Activated CD4-positive, alpha-beta memory T cell treated with anti-CD3 and anti-CD28 coated beads for 36 hours (primary cell): ENCODE data around the gene AEBP1. TPM values are rescaled to one million over a fixed set of nuclear protein-coding genes. Genes with fewer than 3 reads are reported as not detected.

Source experiments
- CTCF ChIA-PET: fragments of 350-600 bp; sonication (Branson Sonifier 250); formaldehyde crosslinking; loops from one replicate; lab custom pipeline; 2021; ENCODE audit warnings: antibody characterized with exemption, inconsistent platforms; lab: Charles Lee
- POLR2A ChIA-PET: fragments of 350-600 bp; sonication (Branson Sonifier 250); formaldehyde crosslinking; loops from one replicate; lab custom pipeline; 2021; ENCODE audit warnings: antibody characterized with exemption; lab: Charles Lee
- DNase-seq: peaks from one replicate; pipeline ENCODE4 v3.0.0-alpha.2; 2020
- H3K27ac Mint-ChIP-seq: one replicate; pipeline ENCODE4 v1.8.0; 2021; ENCODE audit warnings: mixed read lengths
- H3K27me3 Mint-ChIP-seq: one replicate; pipeline ENCODE4 v1.8.0; 2021; ENCODE audit warnings: mixed read lengths
- H3K36me3 Mint-ChIP-seq: one replicate; pipeline ENCODE4 v1.8.0; 2021; ENCODE audit warnings: mixed read lengths
- H3K4me1 Mint-ChIP-seq: one replicate; pipeline ENCODE4 v1.8.0; 2021; ENCODE audit warnings: low read depth, mixed read lengths
- H3K4me3 Mint-ChIP-seq: one replicate; pipeline ENCODE4 v1.8.0; 2021; ENCODE audit warnings: mild to moderate bottlenecking, mixed read lengths
- H3K9me3 Mint-ChIP-seq: one replicate; pipeline ENCODE4 v1.8.0; 2021; ENCODE audit warnings: mixed read lengths
- intact Hi-C: fragments of 100-400 bp; cut with micrococcal nuclease; formaldehyde crosslinking; loops from one replicate; pipeline ENCODE4 v1.15.1; 2023
- total RNA-seq, 2 experiments: library from RNA; stranded (reverse); gene quantifications; one replicate each; pipeline ENCODE4 v1.2.3, GENCODE V29; 2021

Gene AEBP1
- total RNA-seq, 2 experiments from 2014 or later: 5.5 to 6.6 TPM

DNA sequence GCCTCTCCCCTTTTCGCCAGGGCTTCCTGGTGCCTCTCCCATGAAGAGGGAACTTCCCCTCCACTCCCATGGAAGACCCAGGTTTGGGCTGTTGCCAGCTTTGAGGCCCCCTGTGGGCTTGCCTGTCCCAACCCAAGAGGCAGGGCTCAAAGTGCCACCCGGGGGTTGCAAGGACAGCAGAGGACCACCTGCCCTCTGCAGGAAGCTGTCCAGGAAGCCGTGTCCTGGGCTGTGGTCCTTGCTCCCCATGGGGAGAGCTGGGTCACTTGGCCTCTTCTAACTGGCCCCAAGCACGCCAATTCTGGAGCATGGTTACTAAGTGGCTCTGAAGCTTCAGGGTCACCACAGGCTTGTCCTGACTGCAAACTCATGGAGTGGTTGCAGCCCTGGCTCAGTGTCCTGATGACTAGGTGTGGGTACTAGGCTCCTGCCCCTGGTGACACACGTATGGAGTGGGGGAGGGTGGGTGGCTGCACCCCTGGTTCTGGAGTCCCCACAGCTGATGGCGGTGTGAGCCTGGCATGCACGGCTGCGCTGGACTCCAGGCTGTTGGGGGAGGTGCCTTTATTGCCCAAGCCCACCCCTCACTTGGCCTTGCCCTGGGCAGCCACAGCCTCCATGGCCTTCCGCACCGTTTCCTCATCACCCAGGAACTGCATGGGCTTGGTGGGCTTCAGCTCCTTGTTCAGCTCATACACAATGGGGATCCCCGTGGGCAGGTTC lies 41.8 kb upstream of the AEBP1 start:
- H3K27ac Mint-ChIP-seq: no peak overlapping the region
- ChIA-PET POLR2A (interaction anchor here (1.3 kb wide), 1 partner anchor 18 kb away, joined by 3 read pairs; the partner anchor contains the start of gene DBNL), CTCF (interaction anchor here (0.6 kb wide), 1 partner anchor 17 kb away, joined by 4 read pairs; no protein-coding TSS in a partner anchor)
- H3K4me3 Mint-ChIP-seq: no peak overlapping the region
- peaks cover 26% of the 10 kb centered on the region for H3K36me3 Mint-ChIP-seq
- DNase-seq: no peak
- H3K4me1 Mint-ChIP-seq: peaks cover 28% of the 10 kb centered on the region
- no peaks in the 10 kb centered on the region for H3K9me3 Mint-ChIP-seq
- no peaks in the 10 kb centered on the region for H3K27me3 Mint-ChIP-seq
- intact Hi-C loops: no loop called here

DNA sequence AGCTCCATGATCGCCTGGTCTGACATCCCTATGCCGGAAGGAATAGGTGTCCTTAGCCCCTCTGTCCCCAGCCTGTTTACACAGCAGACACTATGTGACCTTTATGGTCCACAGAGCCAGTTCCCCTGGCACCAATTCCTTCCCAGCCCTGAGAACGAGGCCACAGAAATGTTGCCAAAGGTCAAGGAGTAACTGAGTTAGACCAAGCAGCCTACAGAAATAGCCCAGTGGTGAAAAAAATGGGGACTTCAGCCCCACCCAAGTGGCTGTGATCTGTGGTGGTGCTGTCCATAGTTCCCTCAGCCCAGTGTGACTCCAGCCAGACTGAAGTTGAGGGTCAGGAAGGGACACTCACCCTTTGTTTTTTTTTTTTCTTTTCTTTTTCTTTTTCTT lies 41.2 kb upstream of the AEBP1 start:
- Mint-ChIP-seq H3K4me1 (peaks cover 30% of the 10 kb centered on the region), H3K27me3 (no peaks in the 10 kb centered on the region), H3K36me3 (peaks cover 20% of the 10 kb centered on the region), H3K4me3 (no peak overlapping the region), H3K27ac (no peak overlapping the region), H3K9me3 (no peaks in the 10 kb centered on the region)
- CTCF ChIA-PET: interaction anchor here (0.6 kb wide), 1 partner anchor 18 kb away, joined by 4 read pairs; no protein-coding TSS in a partner anchor
- POLR2A ChIA-PET: interaction anchor here (1.3 kb wide), 1 partner anchor 19 kb away, joined by 3 read pairs; the partner anchor contains the start of gene DBNL
- intact Hi-C loops: no loop called here
- no peak for DNase-seq

DNA sequence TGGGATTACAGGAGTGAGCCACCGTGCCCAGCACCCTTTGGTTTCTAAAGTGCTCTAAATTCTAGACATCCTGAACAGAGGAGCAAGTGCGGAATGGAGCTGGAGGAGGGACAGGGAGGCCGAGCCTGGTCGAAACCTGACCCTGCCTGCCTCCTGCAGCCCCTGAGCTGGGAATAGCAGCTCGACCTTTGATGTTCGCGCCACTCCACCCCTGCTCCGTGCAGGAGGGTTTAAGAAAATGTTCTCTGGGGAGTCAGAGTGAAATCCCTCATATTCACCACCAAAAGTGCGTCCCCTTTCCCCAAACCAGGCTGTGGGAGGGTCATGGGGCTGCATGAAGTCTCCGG lies 40.6 kb upstream of the AEBP1 start:
- Mint-ChIP-seq H3K4me3 (no peak overlapping the region), H3K27me3 (no peaks in the 10 kb centered on the region), H3K4me1 (peaks cover 30% of the 10 kb centered on the region), H3K9me3 (no peaks in the 10 kb centered on the region), H3K27ac (no peak overlapping the region), H3K36me3 (peaks cover 15% of the 10 kb centered on the region)
- ChIA-PET POLR2A (interaction anchor here (1.0 kb wide), 1 partner anchor 10 kb away, joined by 3 read pairs; no protein-coding TSS in a partner anchor), CTCF (no interaction called here)
- intact Hi-C loops: no loop called here
- no peak for DNase-seq

DNA sequence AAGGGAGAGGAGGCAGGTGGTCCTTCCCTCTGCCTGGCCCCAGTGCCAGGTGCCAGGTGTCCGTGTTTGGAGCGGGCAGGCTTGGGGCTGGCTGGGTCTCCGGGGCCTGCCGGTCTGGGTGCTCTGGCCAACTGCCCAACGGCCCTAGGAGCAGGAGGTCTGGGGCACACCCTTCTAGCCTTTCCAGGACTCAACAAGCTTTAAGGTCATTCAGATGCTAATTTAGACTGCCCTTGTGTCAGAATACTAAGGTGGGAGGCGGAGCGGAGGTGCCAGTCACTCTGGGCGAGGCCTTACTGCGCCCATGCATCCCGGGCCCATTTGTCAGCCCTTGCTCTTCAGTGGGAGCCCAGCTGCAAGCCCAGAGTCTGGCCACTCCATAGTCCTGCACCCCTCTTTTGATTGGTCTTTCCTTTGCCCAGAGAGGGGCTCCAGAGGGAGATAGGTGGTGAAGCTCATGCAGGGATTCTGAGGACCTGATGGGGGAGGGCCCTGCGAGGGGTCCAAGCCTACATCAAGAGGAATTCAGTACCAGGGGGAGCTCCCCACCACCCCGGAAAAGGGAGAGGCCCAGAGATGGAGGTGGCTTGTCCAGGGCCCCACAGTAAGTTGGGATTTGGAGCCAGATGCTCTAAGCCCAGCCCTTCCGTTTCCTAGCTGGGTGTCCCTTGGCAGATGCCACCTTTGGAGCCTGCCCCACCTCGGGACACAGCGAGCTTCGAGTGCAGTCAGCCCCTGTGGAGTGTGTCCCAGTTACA lies 40.1 kb upstream of the AEBP1 start:
- no peak overlapping the region for H3K27ac Mint-ChIP-seq
- DNase-seq: no peak
- intact Hi-C loops: no loop called here
- POLR2A ChIA-PET: interaction anchor here (1.0 kb wide), 2 partner anchors 11 kb away, joined by 3 read pairs; no protein-coding TSS in a partner anchor
- H3K27me3 Mint-ChIP-seq: no peaks in the 10 kb centered on the region
- H3K4me3 Mint-ChIP-seq: no peak overlapping the region
- CTCF ChIA-PET: no interaction called here
- H3K9me3 Mint-ChIP-seq: no peaks in the 10 kb centered on the region
- H3K36me3 Mint-ChIP-seq: peaks cover 10% of the 10 kb centered on the region
- peaks cover 33% of the 10 kb centered on the region for H3K4me1 Mint-ChIP-seq

DNA sequence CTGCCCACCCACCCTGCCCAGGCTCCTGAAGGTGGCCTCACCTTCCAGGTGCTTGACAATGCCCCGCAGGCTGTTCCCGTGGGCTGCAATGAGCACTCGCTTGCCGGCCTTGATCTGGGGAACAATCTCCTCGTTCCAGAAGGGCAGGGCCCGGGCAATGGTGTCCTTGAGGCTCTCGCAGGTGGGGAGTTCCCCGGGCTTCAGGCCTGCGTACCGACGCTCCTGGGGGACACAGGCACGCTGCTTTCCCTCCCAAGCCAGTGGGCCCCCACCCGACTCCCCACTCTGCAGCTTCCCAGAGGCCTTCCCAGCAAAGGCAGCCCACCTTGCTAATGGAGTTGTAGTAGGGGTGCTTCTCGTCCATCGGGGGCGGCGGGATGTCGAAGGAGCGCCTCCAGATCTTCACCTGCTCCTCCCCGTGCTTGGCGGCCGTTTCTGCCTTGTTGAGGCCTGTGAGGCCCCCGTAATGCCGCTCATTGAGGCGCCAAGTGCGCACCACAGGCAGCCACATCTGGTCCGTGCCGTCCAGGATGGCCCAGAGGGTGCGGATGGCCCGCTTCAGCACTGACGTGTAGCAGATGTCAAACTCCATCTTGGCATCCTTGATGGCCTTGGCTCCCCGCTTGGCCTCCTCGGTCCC lies 39.2 kb upstream of the AEBP1 start:
- Mint-ChIP-seq H3K4me3 (no peak overlapping the region), H3K27ac (peak overlapping the region; percentile 18), H3K9me3 (no peaks in the 10 kb centered on the region), H3K36me3 (peaks cover 3% of the 10 kb centered on the region), H3K27me3 (no peaks in the 10 kb centered on the region), H3K4me1 (peaks cover 33% of the 10 kb centered on the region)
- ChIA-PET POLR2A (interaction anchor here (1.0 kb wide), 1 partner anchor 10 kb away, joined by 3 read pairs; no protein-coding TSS in a partner anchor), CTCF (no interaction called here)
- no peak for DNase-seq
- intact Hi-C loops: no loop called here

DNA sequence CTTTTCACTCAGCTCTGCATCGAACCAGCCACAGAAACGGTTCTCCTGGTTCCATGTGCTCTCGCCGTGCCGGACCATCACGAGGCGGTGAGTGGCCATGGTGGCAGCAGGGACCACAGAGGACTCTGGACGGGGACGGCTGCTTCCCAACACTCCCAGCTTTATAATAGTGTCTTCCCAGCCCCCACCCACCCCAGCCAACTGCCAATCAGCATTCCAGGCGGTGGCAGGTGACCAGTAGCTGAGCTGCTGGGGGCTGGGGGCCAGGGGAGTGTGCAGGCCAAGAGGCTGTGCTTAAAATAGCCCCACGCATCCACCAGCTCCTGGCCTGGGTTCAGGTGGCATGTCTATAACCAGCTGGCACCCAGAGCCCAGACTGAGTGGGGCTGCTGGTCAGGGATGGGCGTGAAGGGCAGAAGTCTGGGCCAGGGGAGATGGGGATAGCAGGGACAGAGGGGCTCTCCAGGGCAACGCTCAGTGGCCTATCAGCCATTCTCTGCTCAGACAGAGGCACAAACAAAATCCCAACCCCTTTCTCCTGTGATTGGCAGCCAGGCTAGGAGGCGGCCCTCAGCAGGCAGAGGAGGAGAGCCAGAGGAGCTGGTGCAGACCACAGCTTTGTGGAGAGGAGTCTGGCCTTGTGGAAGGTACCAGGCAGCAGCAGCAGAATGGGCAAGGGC lies 38.6 kb upstream of the AEBP1 start, which contains the start of gene PGAM2:
TSS of gene PGAM2 (minus strand) at position 137 of the 680 bp plus-strand sequence. CDS start at position 99, 38 bp downstream.
- peaks cover 33% of the 10 kb centered on the region for H3K4me1 Mint-ChIP-seq
- CTCF ChIA-PET: no interaction called here
- intact Hi-C loops: no loop called here
- no peaks in the 10 kb centered on the region for H3K27me3 Mint-ChIP-seq
- POLR2A ChIA-PET: no interaction called here
- peak; percentile 37 for DNase-seq
- peak within 1 kb of the TSS; percentile 44 for H3K27ac Mint-ChIP-seq
- no peaks in the 10 kb centered on the region for H3K9me3 Mint-ChIP-seq
- no peak within 1 kb of the TSS for H3K4me3 Mint-ChIP-seq
- H3K36me3 Mint-ChIP-seq: no peaks in the 10 kb centered on the region

DNA sequence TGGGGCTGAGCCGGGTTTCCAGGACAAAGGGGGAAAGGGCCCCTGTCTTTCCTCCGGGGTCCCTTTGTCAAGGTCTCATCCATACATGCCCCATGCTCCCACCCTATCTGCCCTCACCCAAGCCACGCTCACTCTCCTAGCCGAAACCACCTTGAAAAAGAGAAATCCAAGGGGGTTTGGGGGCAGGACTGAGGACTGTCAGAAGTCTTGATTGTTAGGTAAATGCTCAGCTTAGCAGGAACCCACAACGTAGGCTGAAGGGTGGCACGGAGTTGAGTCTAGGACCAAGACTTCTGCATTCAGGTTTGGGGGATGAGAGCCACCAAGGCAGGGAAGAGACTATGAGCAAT lies 38.1 kb upstream of the AEBP1 start:
- ChIA-PET CTCF (no interaction called here), POLR2A (no interaction called here)

DNA sequence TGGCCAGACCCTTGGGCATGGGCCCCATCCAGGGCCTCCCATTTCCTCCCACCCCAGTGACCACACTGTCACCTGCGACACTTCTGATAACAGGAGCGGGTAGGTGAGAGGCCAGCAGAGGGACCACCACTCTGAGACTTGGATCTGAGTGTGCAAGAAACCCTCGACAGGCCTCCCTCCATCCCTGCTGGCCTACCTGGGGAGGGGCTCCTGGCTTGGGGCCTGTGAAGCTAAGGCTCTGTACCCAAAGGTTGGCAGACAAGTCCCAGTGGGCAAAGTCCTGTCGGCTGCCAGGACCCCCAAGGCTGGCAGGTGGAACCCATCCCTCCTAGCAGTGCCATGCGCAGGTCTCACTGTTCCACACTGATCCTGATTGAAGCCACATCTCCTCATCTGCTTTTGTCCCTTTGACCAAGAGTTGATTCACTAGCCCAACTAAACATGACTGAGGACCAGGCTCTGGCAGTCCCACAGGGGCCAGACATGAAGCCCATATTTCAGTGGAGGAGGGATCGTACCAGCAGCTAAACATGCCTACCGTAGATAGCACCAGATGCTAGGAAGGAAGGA lies 37.6 kb upstream of the AEBP1 start:
- H3K36me3 Mint-ChIP-seq: no peaks in the 10 kb centered on the region
- no peaks in the 10 kb centered on the region for H3K27me3 Mint-ChIP-seq
- no peak overlapping the region for H3K27ac Mint-ChIP-seq
- no peak overlapping the region for H3K4me3 Mint-ChIP-seq
- H3K9me3 Mint-ChIP-seq: no peaks in the 10 kb centered on the region
- ChIA-PET CTCF (no interaction called here), POLR2A (interaction anchor here (1.8 to 2.3 kb wide), 2 partner anchors 13 to 45 kb away, joined by 4 to 19 read pairs; no protein-coding TSS in a partner anchor)
- intact Hi-C loops: no loop called here
- H3K4me1 Mint-ChIP-seq: peaks cover 35% of the 10 kb centered on the region
- DNase-seq: no peak

More for the DNA sequence above, 38.1 kb upstream of the AEBP1 start:
- no peaks in the 10 kb centered on the region for H3K27me3 Mint-ChIP-seq
- H3K27ac Mint-ChIP-seq: no peak overlapping the region
- no peaks in the 10 kb centered on the region for H3K9me3 Mint-ChIP-seq
- H3K36me3 Mint-ChIP-seq: no peaks in the 10 kb centered on the region
- intact Hi-C loops: no loop called here
- H3K4me3 Mint-ChIP-seq: no peak overlapping the region
- H3K4me1 Mint-ChIP-seq: peaks cover 33% of the 10 kb centered on the region
- no peak for DNase-seq

DNA sequence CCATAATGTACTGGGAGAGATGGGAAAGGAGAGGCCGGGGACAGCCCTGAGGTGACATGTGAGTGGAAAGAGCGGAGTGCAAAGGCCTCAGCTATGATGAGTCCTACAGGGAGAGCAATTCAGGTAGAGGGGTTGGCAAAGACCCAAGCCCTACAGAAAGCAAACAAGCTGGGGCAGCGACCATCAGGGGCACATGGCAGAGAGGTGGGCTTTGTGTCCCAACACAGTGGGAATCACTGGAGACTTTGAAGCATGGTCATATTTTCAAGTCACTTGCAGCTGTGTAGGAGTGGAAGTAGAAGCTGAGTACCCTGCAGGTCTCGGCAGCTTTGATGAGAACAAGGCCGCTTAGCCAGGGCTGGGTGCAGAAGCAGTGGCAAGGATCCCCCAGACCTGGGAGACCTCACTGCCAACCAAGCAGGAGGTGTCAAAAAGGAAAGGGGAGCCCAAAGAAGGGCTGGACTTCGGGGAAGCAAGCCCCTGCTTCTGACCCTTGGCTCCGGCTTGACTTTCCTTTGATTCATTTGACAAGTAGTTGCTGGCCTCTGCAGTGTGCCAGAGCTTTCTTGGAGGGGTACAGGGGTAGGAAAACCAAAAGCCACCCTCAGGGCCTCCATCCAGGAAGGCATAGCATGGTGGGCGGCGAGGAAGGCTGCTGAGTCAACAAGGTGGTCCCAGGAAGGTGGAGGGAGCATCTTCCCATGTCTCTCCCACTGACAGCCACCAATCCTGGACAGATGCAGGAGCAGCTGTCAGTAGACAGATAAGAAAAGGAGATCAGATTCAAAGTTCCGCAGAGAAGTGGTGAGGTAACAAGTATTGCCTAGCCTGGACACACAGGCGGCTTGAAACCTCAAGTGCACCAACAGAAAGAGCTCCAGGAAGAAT lies 36.8 kb upstream of the AEBP1 start:
- Mint-ChIP-seq H3K9me3 (no peaks in the 10 kb centered on the region), H3K4me1 (peaks cover 35% of the 10 kb centered on the region), H3K27ac (no peak overlapping the region), H3K36me3 (peaks cover 6% of the 10 kb centered on the region), H3K4me3 (no peak overlapping the region), H3K27me3 (no peaks in the 10 kb centered on the region)
- no peak for DNase-seq
- ChIA-PET POLR2A (interaction anchor here (0.6 to 2.3 kb wide), 5 partner anchors 9 to 517 kb away, joined by 3 to 19 read pairs (median 4); partner anchors contain the start of gene DBNL), CTCF (no interaction called here)
- intact Hi-C loops: no loop called here

DNA sequence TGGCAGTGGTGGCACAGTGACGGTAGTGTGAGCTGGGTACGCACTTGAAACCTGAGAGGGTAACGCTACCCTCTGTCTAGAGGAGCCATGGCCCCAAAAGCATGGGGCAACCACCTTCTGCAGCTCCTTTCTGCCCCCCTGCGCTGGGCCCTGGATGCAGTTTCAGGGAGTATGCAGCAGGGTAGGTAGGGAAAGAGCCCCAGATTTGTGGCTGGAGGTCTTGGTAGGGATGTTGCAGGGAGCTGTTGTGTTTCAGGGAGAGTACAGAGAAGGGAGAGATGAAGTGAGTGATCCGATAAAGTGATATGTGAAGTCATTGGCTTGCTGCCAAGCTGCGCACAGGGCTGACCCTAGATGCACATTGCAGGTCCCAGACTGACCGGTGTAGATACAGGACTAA lies 36.1 kb upstream of the AEBP1 start:
- Mint-ChIP-seq H3K27ac (no peak overlapping the region), H3K9me3 (no peaks in the 10 kb centered on the region), H3K4me1 (peaks cover 35% of the 10 kb centered on the region), H3K36me3 (peaks cover 12% of the 10 kb centered on the region), H3K27me3 (no peaks in the 10 kb centered on the region), H3K4me3 (no peak overlapping the region)
- no peak for DNase-seq
- ChIA-PET CTCF (interaction anchor here (0.9 to 1.1 kb wide), 2 partner anchors 23 to 37 kb away, joined by 3 read pairs; no protein-coding TSS in a partner anchor), POLR2A (interaction anchor here (0.8 to 2.3 kb wide), 4 partner anchors 8 to 44 kb away, joined by 4 to 19 read pairs (median 6); partner anchors contain the start of gene DBNL)
- intact Hi-C loops: loop anchor here (2.0 kb wide), 1 partner anchor 21 kb away; no protein-coding TSS in a partner anchor
